ENCODE results near the gene TAPBP. TPM values are rescaled to one million over a fixed set of nuclear protein-coding genes. Genes with fewer than 3 reads are reported as not detected.

TAPBP gene
- total RNA-seq, 4 donors from 2014 or later, result 68.1 to 101 (median 77.0) TPM

GRCh38 chr6:33318426-33319073 is 4.7 kb upstream of the TAPBP start:
- WGBS, 2 donors, result 58 to 65% methylated on average over 8 of the region's 8 CpGs
- intact Hi-C loops (cut with DNase I), result no loop called here
- DNase-seq, result no peak

DNA sequence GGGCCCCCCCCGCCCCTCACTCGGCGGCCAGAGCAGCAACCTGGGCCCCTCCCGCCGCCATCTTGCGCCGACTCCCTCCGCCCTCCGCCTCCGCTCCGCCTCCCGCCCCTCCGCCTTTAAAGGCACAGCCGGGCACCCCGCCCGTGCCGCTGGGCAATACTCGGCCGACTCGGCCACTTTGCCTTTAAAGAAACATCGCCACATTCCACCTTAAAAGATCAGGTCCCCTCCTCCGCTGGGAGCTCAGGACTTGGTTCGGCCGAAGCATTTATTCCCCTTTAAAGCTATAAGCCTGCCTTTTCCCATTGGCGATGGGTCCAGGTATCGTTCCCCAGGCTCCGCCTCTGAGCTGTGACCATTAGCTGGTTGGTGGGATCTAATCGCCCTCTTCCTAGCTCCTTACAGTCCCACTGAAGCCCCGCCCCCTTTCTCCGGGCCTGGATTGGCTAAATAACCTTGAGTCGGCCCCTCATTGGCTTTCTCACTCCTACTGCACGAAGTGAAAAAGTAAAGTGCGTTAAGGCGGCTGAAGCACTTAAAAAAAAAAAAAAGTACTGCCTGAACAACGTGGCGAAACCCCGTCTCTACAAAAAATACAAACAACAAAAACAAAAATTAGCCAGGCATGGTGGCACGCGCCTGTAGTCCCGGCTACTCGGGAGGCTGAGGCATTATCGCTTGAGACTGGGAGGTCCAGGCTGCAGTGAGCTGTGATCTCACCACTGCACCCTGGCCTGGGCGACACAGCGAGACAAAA is 4.0 kb upstream of the TAPBP start, which contains the start of gene ZBTB22:
TSS of gene ZBTB22 (minus strand) at position 76 of the 757 bp plus-strand sequence. CDS start 828 bp downstream, outside the sequence.
- peak within 1 kb of the TSS; percentile 45 to 76 (median 58) for H3K4me3 ChIP-seq
- intact Hi-C loops (cut with DNase I), result no loop called here
- 1 to 3% methylated on average over 27 to 30 of the region's 44 CpGs for WGBS, 2 donors
- H3K27ac ChIP-seq, result peak within 1 kb of the TSS; percentile 85 to 93 (median 92)
- peak; percentile 93 for DNase-seq
- H3K27me3 ChIP-seq, result no peaks in the 10 kb centered on the region
- peaks cover 48 to 82% (median 61%) of the 10 kb centered on the region in 3 donors for H3K4me1 ChIP-seq
- H3K9me3 ChIP-seq, result no peaks in the 10 kb centered on the region
- TF ChIP-seq, protein P1, sequence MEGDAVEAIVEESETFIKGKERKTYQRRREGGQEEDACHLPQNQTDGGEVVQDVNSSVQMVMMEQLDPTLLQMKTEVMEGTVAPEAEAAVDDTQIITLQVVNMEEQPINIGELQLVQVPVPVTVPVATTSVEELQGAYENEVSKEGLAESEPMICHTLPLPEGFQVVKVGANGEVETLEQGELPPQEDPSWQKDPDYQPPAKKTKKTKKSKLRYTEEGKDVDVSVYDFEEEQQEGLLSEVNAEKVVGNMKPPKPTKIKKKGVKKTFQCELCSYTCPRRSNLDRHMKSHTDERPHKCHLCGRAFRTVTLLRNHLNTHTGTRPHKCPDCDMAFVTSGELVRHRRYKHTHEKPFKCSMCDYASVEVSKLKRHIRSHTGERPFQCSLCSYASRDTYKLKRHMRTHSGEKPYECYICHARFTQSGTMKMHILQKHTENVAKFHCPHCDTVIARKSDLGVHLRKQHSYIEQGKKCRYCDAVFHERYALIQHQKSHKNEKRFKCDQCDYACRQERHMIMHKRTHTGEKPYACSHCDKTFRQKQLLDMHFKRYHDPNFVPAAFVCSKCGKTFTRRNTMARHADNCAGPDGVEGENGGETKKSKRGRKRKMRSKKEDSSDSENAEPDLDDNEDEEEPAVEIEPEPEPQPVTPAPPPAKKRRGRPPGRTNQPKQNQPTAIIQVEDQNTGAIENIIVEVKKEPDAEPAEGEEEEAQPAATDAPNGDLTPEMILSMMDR (IDR thresholded peaks at IDR 0.05), result peak in 1 of 6 experiments; percentile 27
- peak in 1 of 4 donors; percentile 31 for TF ChIP-seq POLR2A (IDR thresholded peaks at IDR 0.05)
- H3K36me3 ChIP-seq, result peaks cover 19 to 43% (median 22%) of the 10 kb centered on the region in 3 donors

More at GRCh38 chr6:33318426-33319073, 4.7 kb upstream of the TAPBP start:
- H3K9me3 ChIP-seq, result no peaks in the 10 kb centered on the region
- H3K4me1 ChIP-seq, result peaks cover 50 to 81% (median 62%) of the 10 kb centered on the region in 3 donors
- H3K36me3 ChIP-seq, result peaks cover 19 to 43% (median 22%) of the 10 kb centered on the region in 3 donors
- peak overlapping the region; percentile 45 to 76 (median 58) for H3K4me3 ChIP-seq
- H3K27ac ChIP-seq, result peak overlapping the region; percentile 23 to 93 (median 89)
- no peaks in the 10 kb centered on the region for H3K27me3 ChIP-seq
- no peak for TF ChIP-seq POLR2A (IDR thresholded peaks at IDR 0.05)
- TF ChIP-seq, protein P1 (IDR thresholded peaks at IDR 0.05), result no peak

DNA sequence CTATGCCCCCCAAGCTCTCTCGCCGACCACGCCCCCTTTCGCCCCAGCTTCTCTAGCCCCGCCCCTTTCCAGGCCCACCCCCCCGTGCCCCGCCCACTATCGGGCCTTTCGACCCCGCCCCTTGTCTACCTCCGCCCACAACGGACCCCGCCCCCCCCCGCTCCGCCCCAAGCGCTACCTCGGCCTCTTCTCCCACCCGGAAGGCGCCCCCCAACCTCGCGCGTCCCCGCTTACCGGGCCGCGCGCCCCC is 3.5 kb upstream of the TAPBP start:
- intact Hi-C loops (cut with DNase I), result no loop called here
- peaks cover 19 to 43% (median 22%) of the 10 kb centered on the region in 3 donors for H3K36me3 ChIP-seq
- peak overlapping the region; percentile 45 to 76 (median 58) for H3K4me3 ChIP-seq
- H3K27ac ChIP-seq, result peak overlapping the region; percentile 85 to 93 (median 92)
- WGBS, 2 donors, result 0% methylated on average over 2 to 4 of the region's 27 CpGs
- H3K4me1 ChIP-seq, result peaks cover 48 to 85% (median 63%) of the 10 kb centered on the region in 3 donors
- no peak for DNase-seq
- no peaks in the 10 kb centered on the region for H3K9me3 ChIP-seq
- TF ChIP-seq POLR2A (IDR thresholded peaks at IDR 0.05), result no peak
- TF ChIP-seq, protein P1 (IDR thresholded peaks at IDR 0.05), result no peak
- H3K27me3 ChIP-seq, result no peaks in the 10 kb centered on the region

DNA sequence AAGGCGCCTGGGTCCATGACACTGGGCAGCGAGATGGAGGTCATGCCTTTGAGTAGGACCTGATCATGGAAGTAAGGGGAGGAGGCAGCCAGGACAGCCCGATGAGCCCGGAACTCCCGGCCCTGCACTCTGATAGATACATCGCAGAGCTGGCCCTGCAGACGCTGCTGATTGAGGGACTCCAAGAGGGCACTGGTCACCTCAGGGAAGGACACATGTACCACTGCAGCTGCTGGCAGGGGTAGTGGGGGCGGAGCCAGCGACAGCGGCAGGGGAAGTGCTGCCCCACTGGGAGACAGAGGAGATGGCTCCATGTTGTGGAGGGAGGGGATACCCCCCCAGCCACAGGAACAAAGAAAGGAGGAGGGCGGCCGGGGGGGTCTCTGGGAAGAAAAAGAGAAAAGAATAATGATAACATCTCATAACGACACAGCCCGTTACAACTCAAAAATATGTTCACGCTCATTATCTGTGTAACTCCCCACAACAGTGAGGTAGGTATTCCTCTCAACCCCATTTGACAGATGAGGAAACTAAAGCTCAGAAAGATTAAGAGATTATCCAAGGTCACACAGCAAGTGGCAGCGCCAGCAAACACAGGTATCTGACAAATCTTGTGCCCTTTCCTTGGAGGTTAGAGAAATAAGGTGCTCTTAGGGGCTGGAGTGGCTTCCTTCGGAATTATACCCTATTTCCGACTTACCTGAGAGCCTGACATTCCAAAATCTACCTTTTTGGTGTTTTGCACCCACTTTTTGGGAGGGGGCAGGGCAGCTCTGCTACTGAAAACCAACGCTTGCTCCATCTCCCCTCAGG is 2.9 kb upstream of the TAPBP start:
- no peaks in the 10 kb centered on the region for H3K27me3 ChIP-seq
- H3K27ac ChIP-seq, result peak overlapping the region; percentile 85 to 93 (median 92)
- intact Hi-C loops (cut with DNase I), result no loop called here
- no peak for TF ChIP-seq POLR2A (IDR thresholded peaks at IDR 0.05)
- TF ChIP-seq, protein P1 (IDR thresholded peaks at IDR 0.05), result no peak
- DNase-seq, result no peak
- H3K9me3 ChIP-seq, result no peaks in the 10 kb centered on the region
- H3K4me1 ChIP-seq, result peaks cover 48 to 85% (median 65%) of the 10 kb centered on the region in 3 donors
- WGBS, 2 donors, result 72 to 83% methylated on average over 17 of the region's 19 CpGs
- peak overlapping the region; percentile 45 to 76 (median 58) for H3K4me3 ChIP-seq
- peaks cover 19 to 43% (median 22%) of the 10 kb centered on the region in 3 donors for H3K36me3 ChIP-seq
